NCI-H446 treated with DMSO at 0.1 percent for 48 hours (cell line): ENCODE data around the gene MRPL9.
"Not testable (repeated sequence)": the region's sequence is repeated elsewhere in the genome, so short reads cannot be mapped to it uniquely, and the experiment has no call there.

Source experiments
- DNase-seq: peaks from one replicate; lab custom pipeline; 2025; lab: John Stamatoyannopoulos, UW

The MRPL9 gene

DNA sequence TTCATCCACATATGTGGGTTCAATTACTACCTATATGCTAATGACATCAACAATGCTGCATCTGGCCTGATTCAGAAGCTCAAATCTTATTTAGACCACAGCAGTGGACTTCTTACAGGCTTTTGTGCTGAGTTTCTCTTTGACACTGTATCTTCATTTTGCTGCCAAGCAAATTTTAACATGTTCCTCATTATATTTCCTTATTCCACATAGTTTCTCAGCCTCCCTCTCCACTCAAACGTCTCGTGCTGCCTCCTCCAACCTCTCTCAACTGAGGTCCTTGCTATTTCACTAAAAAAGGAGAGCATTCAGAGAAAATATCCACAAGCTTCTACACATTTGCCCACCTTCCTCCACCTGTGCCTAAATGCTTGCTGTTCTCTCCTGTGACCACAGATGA lies 20.5 kb upstream of the MRPL9 start:
- DNase-seq: no peak

- DNase-seq: no peak
Measured at GRCh38 chr1:151782741-151783140, 19.4 kb upstream of the MRPL9 start.

- DNase-seq: not testable (repeated sequence)
Measured at GRCh38 chr1:151782026-151782425, 18.7 kb upstream of the MRPL9 start.

- not testable (repeated sequence) for DNase-seq
Measured at GRCh38 chr1:151780736-151781135, 17.4 kb upstream of the MRPL9 start.

DNA sequence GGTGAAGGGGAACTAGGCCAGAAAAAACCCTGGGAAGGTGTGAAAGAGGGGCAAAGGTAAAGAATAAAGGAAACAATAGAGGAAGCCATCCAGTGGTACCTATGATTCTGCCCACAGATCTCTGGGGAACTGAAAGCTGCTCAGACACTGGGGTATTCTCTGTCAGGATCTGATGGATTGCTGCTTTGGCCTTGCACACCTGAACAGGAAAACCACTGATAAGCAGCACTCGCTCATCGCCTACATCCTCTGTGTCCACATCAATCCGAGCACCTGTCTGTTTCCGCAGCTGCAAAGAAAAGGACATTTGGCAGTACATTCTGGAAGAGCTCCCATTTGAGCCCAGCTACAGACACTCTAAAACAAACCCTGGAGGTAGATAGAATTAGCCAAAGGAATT lies 16.6 kb upstream of the MRPL9 start:
- DNase-seq: no peak

DNA sequence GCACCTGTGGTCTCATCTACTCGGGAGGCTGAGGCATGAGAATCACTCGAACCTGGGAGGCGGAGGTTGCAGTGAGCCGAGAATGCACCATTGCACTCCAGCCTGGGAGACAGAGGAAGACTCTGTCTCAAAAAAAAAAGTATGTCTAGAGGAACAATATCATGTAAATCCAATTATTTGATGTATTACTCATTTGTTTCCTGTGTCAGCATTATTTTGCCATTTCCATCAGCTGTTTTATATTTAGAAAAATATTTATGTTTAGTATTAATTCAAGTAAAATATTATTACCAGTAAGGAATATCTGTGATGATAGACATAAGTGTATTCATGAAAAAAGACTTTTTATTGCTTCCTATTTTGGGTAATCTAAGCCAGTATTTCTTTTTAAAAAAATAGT lies 14.0 kb upstream of the MRPL9 start:
- DNase-seq: no peak

GRCh38 chr1:151776665-151777062 lies 13.4 kb upstream of the MRPL9 start:
- no peak for DNase-seq

DNA sequence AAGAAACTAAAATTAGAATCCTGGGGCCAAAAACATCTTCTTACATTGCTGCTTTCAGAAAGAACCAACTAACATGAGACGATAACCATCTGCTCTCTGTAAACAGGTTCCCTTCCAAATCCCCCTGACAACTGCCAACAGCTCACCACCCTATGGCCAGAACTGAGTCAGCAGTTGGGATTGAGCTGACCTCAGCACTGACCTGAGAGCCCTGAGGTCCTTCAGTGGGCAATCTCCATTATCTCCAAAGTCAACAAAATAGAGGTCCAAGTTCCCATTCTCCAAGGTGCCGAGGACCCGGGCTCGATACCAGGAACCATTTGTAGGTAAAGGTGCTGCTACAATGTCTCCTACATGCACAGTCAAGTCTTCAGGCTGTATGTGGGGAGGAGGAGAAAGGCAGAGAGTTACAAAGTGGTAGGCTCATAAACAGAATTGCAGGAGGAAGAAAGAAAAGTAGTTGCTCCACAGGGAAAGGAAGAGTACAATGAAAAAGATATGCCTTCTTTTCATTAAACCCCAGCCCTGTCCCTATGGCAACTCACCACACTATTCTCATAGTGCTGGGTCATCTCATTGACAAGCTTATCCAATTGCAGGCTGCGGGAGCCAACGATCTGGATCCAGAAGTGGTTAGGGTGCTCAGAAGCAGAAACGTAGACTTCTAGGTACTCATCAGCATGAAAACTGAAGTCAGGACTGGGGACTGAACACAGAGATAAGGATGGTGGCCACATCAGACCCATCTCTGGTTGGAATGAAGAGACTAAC lies 12.8 kb upstream of the MRPL9 start:
- no peak for DNase-seq

GRCh38 chr1:151774256-151774922 lies 11.1 kb upstream of the MRPL9 start:
- no peak for DNase-seq

GRCh38 chr1:151773702-151774101 lies 10.4 kb upstream of the MRPL9 start:
- DNase-seq: no peak

DNA sequence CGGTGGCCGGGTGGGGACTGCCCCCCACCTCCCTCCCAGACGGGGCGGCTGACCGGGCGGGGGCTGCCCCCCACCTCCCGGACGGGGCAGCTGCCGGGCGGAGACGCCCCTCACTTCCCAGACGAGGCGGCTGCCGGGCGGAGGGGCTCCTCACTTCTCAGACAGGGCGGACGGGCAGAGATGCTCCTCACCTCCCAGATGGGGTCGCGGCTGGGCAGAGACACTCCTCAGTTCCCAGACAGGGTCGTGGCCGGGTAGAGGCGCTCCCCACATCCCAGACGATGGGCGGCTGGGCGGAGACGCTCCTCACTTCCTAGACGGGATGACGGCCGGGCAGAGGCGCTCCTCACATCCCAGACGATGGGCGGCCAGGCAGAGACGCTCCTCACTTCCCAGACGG lies 6.0 kb upstream of the MRPL9 start:
- DNase-seq: not testable (repeated sequence)

DNA sequence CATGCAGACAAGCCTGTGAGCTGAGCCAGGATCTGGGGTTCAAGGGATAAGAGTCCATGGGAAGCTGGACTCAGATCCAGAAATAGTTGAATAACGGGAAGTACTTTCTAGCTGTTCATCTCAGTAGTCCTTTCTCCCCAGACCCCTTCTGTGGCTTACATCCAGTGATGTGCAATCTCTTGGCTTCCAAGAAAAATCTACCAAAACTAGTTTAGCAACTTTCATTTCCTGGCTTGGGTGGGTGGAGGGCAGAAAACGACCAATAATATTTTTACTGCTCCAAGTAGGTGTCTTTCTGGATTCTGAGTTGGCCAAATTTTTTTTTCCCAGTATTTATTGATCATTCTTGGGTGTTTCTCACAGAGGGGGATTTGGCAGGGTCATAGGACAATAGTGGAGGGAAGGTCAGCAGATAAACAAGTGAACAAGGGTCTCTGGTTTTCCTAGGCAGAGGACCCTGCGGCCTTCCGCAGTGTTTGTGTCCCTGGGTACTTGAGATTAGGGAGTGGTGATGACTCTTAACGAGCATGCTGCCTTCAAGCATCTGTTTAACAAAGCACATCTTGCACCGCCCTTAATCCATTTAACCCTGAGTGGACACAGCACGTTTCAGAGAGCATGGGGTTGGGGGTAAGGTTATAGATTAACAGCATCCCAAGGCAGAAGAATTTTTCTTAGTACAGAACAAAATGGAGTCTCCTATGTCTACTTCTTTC lies 5.2 kb upstream of the MRPL9 start:
- not testable (repeated sequence) for DNase-seq

DNA sequence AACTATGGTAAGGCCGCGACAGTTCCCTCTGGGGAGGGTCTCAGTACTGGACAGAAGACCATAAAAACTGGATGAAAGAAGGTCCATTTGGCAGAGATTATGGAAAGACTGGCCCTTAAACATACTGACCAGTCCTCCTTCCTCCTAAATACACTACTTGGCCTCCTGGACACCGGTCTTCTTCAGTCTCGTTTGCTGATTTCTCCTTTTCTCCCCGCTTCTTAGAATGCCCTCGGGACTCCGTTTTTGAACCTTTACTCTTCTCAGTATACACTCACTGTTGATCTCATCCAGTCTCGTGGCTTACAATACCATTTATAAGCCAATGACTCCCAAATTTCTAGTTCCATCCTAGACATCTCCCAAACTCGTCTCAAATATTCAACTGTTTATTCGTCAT lies 694 bp upstream of the MRPL9 start:
- DNase-seq: no peak

GRCh38 chr1:151760597-151761385 lies 2.5 kb downstream of the MRPL9 start:
- DNase-seq: no peak

- DNase-seq: no peak
Measured at GRCh38 chr1:151759241-151759640, 4.1 kb downstream of the MRPL9 start.

- no peak for DNase-seq
Measured at GRCh38 chr1:151756291-151756690, 7.0 kb downstream of the MRPL9 start.

- DNase-seq: no peak
Measured at GRCh38 chr1:151741516-151741915, 21.8 kb downstream of the MRPL9 start.

DNA sequence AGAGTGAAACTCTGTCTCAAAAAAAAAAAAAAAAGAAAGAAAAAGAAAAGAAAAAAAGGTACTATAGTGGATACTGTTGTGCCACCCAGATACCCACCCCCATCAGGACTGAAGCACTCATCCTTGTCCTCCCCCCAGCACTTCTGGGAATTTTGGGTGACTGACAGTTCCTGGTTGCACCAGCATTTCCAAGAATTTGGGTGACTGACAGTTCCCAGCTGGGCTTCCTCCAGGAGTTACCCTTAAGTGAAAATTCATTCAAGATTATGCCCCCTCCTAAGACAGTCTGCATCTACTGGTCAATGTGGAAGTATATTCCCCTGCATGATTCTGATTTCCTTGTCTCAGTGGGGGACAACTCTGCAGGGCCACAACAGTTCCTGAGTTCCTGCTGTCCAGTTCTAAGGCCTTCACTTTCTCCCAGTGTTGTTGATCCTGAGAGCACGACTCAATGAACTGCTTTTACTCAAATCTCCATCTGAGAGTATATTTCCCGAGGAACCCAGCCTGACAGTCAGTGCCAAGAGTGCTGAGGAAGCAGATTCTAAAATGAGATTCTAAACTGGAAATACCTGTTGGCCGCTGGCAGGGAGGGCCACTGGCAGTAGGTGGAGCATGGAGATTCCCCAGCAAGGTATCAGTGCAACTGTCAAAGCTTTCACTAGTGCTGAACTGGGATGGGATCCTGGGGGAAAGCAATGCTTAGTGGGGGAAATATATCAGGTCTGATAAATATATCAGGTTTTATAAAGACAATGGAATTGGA lies 23.5 kb downstream of the MRPL9 start:
- DNase-seq: no peak

DNA sequence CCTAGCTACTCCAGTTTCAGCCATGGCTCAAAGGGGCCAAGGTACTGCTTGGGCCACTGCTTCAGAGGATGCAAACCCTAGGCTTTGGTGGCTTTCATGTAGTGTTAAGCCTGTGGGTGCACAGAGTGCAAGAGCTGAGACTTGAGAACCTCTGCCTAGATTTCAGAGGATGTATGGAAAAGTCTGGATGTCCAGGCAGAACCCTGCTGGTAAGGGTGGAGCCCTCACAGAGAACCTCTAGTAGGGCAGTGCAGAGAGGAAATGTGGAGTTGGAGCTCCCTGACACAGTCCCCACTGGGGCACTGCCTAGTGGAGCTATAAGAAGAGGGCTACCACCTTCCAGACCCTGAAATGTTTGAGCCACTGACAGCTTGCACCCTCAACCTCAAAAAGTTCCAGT lies 25.8 kb downstream of the MRPL9 start:
- no peak for DNase-seq

- no peak for DNase-seq
Measured at GRCh38 chr1:151737026-151737425, 26.3 kb downstream of the MRPL9 start.

DNA sequence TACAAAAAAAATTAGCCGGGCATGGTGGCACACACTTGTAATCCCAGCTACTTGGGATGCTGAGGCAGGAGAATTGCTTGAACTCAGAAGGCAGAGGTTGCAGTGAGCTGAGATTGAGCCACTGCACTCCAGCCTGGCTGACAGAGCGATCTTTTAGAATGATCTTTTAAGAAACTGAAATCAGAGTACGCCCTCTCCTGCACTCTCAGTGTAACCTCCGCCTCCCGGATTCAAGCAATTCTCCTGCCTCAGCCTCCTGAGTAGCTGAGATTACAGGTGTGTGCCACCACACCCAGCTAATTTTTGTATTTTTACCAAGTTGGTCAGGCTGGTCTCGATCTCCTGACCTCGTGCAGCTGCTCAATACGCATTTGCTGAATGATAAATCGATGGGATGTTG lies 29.3 kb downstream of the MRPL9 start:
- DNase-seq: not testable (repeated sequence)
